ENCODE measurements around the gene ACVRL1.
A peak's percentile ranks its signal among the peaks of the same experiment; 100 is the strongest.

The ACVRL1 gene

GRCh38 chr12:51907083-51907855 lies at the start of gene ACVRL1:
ACVRL1 (plus strand) TSS chr12:51907504; CDS start chr12:51912475, 4,971 bp downstream.
- DNase-seq: no peak

- DNase-seq: no peak
Measured at GRCh38 chr12:51860986-51861385, 46.3 kb upstream of the ACVRL1 start.

GRCh38 chr12:51862947-51863346 lies 44.4 kb upstream of the ACVRL1 start:
- DNase-seq: no peak

- no peak for DNase-seq
Measured at GRCh38 chr12:51863363-51863932, 43.9 kb upstream of the ACVRL1 start.

- DNase-seq: no peak
Measured at GRCh38 chr12:51863933-51864832, 43.1 kb upstream of the ACVRL1 start.

DNA sequence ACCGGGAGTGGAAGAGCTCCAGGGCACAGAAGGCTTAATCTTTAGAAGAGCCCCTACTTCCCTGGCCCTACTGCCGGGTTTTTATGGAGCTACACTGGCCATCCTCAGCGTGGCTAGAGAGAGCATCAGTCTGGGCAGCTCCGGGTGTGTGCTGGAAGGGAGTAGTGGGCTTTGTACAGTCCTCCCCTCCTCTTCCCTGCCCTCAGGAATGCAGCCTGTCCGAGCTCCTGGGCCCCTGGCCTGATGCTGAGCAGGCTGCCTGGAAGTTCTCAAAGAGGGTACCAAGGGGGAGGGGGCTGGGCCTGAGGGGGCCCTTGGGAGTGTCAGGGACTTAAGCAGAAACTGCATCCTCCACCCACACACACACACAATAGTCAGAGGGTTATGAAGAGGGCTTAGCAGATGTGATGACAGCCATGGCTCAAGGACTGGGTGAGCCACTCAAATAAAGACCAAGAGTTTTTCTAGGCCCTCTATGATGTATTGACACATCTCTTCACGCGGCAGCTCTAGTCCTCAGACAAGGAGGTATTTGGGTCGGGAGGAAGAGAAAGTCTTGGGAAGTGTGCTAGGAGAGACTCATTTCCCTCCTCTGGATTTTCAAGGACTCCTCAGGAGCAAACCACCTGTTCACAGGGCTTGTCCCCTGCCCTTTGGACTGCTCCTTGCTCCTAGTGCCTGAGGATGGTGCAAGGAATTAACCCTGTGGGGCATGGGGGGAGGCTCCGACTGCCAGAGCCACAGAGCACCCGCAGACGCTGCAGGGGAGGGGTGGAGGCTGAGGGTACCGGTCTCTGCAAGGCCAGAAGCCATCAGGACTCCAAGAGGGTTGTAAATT lies 42.3 kb upstream of the ACVRL1 start:
- DNase-seq: no peak

- DNase-seq: no peak
Measured at GRCh38 chr12:51865757-51866270, 41.5 kb upstream of the ACVRL1 start.

DNA sequence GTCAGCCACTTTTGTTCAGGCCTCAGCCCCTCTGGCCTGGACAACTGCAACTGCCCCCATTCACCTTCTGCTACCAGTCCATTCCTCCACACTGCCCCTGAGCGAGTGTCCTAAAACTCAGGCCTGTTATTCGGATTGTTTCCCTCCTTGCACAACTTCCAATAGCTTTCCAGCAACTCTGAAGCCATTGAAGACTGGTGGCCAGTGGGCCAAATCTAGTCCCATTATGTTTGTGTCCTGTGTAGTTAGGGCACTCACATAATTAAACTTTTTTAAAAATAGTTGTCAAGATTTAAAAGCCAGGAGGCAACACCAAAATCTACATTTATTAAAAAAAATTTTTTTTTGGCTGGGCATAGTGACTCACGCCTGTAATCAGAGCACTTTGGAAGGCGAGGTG lies 41.0 kb upstream of the ACVRL1 start:
- DNase-seq: no peak

DNA sequence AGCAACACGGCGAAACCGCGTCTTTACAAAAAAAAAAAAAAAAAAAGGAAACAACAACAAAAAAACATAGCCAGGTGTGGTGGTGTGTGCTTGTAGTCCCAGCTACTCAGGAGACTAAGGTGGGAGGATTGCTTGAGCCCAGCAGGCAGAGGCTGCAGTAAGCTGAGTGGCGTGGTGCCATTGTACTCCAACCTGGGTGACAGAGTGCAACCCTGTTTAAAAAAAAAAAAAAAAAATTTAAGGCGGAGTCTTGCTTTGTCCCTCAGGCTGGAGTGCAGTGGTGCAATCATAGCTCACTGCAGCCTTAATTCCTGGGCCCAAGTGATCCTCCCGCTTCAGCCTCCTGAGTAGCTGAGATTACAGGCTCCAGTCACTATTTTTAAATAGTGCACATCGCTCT lies 40.5 kb upstream of the ACVRL1 start:
- peak; percentile 9 for DNase-seq

GRCh38 chr12:51867371-51867770 lies 39.9 kb upstream of the ACVRL1 start:
- no peak for DNase-seq

- DNase-seq: no peak
Measured at GRCh38 chr12:51867796-51868428, 39.4 kb upstream of the ACVRL1 start.

GRCh38 chr12:51868821-51869495 lies 38.3 kb upstream of the ACVRL1 start:
- DNase-seq: no peak

GRCh38 chr12:51869496-51869865 lies 37.8 kb upstream of the ACVRL1 start:
- DNase-seq: no peak

DNA sequence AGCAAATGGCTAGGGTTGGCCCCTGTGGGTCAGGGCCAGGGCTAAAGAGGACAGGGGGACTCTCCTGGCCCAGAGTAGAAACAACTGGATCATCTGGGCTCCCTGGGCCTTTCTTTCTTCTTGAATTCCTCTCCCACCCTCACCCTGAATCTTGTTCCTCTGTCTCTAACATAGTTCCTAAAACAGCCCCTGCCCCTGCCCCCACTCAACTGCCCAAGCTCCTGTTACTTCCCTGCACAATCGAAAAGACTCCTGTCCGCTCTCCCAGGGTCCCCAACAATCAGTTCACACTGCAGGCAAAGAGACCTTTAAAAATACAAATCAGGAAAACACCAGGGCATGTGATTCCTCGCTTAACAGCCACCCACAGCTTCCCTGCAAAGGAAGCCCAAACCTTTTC lies 37.4 kb upstream of the ACVRL1 start:
- DNase-seq: no peak

DNA sequence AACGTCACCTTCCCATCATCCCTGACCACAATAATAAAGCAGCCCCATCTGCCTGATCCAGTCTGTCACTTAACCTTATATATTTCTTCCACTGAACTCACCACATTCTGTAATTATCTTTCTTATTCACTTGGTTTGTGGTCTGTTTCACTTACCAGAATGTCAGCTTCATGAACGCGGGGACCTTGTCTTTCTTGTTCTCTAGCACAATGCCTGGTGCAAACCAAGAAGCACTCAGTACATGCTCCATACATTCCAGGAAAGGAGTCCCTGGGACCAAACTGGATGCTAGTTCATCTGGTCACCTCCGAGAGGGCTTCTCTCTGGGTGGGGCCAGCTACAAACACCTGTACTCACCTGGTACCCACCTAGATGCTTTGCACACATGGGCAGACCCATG lies 36.8 kb upstream of the ACVRL1 start:
- DNase-seq: no peak

- no peak for DNase-seq
Measured at GRCh38 chr12:51871126-51871525, 36.2 kb upstream of the ACVRL1 start.

- DNase-seq: no peak
Measured at GRCh38 chr12:51871918-51872688, 35.2 kb upstream of the ACVRL1 start.

DNA sequence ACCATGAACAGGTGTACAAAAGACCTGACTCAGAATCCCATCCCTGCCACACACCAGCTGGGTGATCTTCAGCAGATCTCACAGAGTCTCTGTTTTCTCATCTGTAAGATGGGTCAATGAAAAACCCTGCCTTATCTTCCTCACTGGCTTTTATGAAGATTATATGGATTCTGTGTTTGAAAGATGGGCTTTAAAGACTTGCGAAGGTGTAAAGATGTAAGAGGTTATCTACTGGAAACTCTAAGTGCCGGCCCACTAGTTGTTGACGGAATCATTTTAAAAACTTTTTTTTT lies 34.7 kb upstream of the ACVRL1 start:
- DNase-seq: no peak

DNA sequence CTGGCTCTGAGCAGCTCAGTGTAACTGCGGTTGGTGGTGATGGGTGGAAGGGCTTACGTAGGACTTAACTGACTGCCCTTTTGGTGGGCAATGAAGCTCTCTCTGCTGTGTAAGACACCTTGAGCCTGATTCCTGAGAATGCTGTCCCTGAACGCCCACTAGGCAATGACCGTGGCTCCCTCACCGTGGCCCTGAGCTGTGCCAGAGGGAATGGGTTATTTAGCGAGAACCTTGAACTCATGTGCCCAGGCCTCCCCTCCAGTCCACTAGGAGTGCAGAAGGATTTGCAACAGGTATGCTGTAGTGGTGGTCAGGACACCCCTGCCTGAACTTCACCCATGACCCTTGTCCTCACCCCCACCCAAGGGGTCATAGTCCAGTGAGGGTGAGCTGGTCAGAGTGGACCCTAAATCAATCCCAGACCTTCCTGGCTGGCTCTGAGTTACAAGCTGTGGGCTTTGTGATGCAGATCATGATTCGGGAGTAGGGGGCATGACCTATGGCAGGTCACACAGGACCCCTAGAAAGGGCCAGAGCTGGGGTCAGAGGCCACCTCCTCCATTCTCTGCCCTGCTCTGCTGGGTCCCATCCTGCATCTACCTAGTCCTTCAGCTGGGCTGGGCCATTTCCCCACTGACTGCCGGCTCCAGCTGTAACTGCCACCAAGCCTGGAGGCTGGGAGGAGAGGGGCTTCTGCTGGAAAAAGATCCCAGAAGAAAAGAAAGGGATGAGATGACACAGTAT lies 33.9 kb upstream of the ACVRL1 start:
- DNase-seq: no peak

- no peak for DNase-seq
Measured at GRCh38 chr12:51874000-51874399, 33.3 kb upstream of the ACVRL1 start.

All from NCI-H2029 (cell line).